ENCODE measurements around the gene WDFY3. TPM values are rescaled to one million over a fixed set of nuclear protein-coding genes. Genes with fewer than 3 reads are reported as not detected.
A peak's percentile ranks its signal among the peaks of the same experiment; 100 is the strongest.

The WDFY3 gene
- total RNA-seq, 1 experiment from 2014 or later, result 20.9 TPM

GRCh38 chr4:84792366-84793301, 173.9 kb downstream of the WDFY3 start:
- no peak for DNase-seq (ENCODE audit: low read depth)

DNA sequence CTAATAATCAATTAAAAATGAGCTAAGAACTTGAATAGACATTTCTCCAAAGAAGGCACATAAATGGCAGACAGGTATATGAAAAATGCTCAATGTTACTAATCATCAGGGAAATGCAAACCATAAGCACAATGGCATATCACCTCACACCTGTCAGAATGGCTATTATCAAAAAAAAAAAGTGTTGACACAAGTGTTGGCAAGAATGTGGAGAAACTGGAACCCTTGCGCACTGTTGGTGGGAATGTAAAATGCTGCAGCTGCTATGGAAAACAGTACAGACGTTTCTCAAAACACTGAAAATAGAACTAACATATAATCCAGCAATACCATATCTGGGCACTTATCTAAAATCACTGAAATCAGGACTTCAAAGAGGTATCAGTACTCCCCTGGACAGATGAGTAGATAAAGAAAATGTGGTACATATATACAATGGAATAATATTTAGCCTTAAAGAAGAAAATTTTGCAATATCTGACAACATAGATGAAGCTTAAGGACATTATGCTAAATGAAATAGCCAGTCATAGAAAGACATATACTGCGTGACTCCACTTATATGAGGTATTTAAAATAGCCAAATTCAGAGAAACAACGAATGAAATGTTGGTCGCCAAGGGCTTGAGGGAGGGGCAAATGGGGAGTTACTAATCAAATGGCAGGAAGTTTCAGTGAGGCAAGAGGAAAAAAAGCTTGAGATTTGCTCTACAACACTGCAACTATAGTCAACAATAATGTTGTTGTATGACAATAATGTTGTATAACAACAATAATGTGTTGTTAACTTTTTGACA, 175.5 kb downstream of the WDFY3 start:
- DNase-seq (ENCODE audit: low read depth), result no peak

DNA sequence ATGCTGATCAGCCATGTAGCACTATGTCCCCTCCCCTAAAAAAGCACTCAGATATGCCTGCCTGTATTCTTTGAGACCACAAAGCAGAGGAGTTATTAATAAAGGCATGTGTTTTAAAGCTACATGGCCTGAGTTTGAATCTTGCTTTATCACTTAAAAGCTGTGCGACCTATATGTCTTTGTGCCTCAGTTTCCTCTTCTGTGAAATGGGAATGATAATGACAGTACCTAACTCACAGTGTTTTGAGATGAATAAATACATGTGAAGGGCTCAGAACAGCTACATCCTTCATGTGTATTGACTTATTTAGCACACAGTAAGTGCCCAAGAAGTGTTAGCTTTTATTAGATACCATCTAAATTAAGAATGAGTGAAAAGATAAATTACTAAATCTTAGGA, 180.0 kb downstream of the WDFY3 start:
- no peak for DNase-seq (ENCODE audit: low read depth)

DNA sequence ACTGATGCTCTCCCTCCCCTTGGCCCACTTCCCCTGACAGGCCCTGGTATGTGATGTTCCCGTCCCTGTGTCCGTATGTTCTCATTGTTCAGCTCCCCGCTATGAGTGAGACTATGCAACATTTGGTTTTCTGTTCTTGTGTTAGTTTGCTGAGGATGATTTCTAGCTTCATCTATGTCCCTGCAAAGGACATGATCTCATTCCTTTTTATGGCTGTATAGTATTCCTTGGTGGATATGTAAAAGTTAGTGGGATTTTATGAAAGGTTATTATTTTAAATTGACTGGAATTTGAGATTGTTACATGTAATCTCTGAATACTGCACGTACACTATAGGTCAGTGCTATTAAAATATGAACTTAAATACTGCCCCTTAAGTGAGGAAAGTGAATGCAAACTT, 184.0 kb downstream of the WDFY3 start:
- DNase-seq (ENCODE audit: low read depth), result no peak

DNA sequence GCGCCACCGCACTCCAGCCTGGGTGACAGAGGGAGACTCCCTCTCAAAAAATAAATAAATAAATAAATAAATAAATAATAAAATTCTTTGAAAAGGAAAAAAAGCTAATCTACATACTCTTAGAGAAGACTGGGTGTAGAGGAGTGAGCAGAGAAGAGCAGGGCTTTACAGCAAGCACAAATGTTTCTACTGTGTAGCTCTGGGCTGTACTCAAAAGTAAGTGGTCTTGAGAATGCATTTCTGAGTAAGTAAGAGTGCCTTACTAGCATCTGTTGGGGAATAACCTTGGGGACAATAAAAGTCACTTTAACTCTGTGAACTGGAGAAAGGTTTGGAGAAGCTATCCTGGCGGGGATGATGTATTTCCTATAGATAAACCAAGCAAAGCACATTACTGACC, 185.8 kb downstream of the WDFY3 start:
- no peak for DNase-seq (ENCODE audit: low read depth)

DNA sequence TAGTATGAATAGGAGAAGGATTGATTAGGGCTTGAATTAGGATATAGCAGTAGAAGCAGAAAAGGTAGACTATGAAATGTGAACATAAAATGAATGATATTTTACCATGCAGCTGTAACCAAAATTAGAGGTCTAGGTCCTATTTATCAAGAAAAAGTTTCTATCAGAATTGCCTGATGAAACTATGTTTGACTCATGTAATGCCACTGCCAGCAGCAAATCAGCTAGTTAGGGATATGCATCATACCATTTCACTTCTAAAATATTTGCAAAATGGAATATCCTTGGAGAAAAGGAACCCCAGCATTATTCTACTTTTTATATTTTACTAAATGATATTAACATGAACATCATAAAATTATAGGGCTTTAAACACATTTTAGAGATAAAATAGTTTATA, 188.4 kb downstream of the WDFY3 start:
- no peak for DNase-seq (ENCODE audit: low read depth)

- no peak for DNase-seq (ENCODE audit: low read depth)
Observed at GRCh38 chr4:84767168-84767567, 199.3 kb downstream of the WDFY3 start.

DNA sequence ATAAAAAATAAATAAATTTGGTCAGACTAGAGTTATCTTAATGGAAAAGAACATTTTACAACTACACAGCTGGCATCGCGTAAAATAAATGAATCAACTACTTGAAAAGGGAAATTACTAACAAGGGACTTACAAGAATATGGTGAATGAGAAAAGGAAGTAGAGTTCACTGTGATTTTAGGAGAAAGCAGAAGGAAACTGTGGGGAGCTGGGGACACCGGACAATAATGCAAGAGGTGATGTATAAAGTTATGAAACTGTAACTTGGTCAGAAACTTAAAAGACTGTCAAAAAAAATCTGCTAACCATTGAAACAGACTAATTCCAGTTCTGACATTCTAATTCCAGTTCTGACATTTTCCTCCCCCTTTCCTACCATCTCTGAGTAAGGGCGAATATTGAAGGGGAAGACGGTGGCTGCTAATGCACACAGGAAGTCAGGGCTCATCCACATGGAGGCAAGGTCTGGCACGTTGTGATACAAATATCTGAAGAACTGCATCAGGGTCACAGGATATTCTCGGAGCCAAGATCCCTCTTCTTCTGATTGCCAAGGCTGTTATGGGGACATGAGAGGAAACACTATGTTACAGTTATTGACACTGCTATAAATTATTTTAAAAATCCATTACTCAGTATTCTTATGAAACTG, 213.0 kb downstream of the WDFY3 start:
- no peak for DNase-seq (ENCODE audit: low read depth)

GRCh38 chr4:84751707-84752106, 214.8 kb downstream of the WDFY3 start:
- no peak for DNase-seq (ENCODE audit: low read depth)

- DNase-seq (ENCODE audit: low read depth), result no peak
Observed at GRCh38 chr4:84750960-84751283, 215.6 kb downstream of the WDFY3 start.

GRCh38 chr4:84750260-84750959, 216.1 kb downstream of the WDFY3 start:
- DNase-seq (ENCODE audit: low read depth), result peak; percentile 44

DNA sequence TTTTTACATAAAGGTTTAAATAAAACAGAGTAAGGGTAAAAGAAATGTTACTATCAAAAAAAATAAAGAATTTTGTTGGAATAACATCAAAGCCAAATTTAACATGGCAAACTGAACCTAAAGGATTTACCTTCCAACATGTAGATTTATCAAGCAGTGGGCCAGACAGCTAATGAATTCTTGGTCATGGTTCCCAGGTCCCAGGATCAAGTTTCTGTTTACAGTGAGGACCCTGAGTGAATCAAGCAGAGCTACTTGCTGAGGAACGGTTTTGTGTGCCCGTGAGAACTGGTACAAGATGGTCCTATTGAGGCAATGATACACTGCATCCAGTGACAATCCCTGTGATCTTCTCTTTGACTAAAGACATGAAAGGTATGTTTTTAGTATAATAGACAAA, 226.4 kb downstream of the WDFY3 start:
- DNase-seq (ENCODE audit: low read depth), result no peak

GRCh38 chr4:84738622-84739021, 227.9 kb downstream of the WDFY3 start:
- no peak for DNase-seq (ENCODE audit: low read depth)

- DNase-seq (ENCODE audit: low read depth), result no peak
Observed at GRCh38 chr4:84737656-84738055, 228.8 kb downstream of the WDFY3 start.

- no peak for DNase-seq (ENCODE audit: low read depth)
Observed at GRCh38 chr4:84734037-84734436, 232.5 kb downstream of the WDFY3 start.

GRCh38 chr4:84733343-84734033, 233.0 kb downstream of the WDFY3 start:
- DNase-seq (ENCODE audit: low read depth), result no peak

- no peak for DNase-seq (ENCODE audit: low read depth)
Observed at GRCh38 chr4:84730375-84730774, 236.1 kb downstream of the WDFY3 start.

DNA sequence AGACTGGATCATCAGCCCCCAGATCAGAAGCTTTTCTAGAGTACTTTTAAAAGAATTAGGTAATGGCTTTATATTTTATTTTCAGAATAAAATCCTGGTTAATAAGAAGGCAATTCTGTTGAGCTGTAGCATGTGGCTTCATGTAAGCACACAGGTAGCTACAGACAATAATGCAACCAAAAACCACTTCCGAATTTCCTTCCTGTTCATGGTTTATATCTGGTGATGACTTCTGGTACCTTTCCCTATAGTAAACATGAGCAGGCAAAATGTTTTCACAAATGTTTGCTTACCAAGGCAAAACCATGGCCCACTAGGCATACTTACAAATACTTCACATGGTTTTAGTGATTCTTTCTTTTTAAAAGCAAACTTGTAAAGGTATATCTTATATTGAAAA, 239.0 kb downstream of the WDFY3 start:
- no peak for DNase-seq (ENCODE audit: low read depth)

DNA sequence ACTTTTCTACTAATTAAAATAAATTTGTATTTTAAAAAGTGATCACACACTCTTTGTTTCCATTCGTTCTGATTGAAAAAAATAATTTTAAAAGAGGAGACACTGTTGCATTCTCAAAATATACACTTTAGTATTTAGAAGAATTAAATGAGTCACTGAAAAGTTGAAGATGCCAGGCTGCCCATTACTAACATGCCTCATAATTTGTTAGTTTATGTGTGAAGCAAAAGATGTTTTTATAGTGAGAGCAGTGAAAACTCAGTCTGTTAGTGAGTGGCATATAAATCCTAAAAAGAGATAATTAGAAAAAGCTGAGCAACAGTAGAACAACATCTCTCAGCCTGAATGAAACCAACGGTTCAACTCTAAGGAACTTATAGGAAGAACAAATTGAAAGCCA, 240.1 kb downstream of the WDFY3 start:
- no peak for DNase-seq (ENCODE audit: low read depth)

DNA sequence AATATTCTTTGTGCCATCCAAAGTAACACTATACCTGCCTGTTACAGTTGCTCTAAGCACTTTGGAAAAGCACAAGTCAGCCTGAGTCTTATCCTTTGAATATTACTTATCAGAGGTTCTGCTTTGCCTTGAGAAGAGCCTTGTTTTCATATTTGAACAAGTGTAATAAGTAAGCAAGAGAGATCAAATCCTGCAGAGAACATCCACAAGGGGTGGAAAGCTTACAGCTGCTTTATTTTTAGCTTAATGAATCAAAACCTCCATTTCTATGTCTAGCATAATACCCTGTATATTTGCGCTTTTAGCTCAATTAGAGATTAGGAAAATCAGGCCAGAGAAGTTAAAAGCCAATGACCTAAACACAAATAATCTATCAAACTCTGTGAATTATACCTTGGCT, 243.8 kb downstream of the WDFY3 start:
- DNase-seq (ENCODE audit: low read depth), result no peak

- DNase-seq (ENCODE audit: low read depth), result no peak
Observed at GRCh38 chr4:84719115-84719514, 247.4 kb downstream of the WDFY3 start.

Measured in M059J (cell line).